GM18861 (cell line): Measurements from ENCODE around the gene HMGCLL1.
A peak's percentile ranks its signal among the peaks of the same experiment; 100 is the strongest.

Source experiments
- ATAC-seq: cut with Tn5 transposase; IDR thresholded peaks from one replicate; pipeline ENCODE4 v1.9.1; 2021; ENCODE audit not compliant: unreplicated experiment

Gene HMGCLL1

DNA sequence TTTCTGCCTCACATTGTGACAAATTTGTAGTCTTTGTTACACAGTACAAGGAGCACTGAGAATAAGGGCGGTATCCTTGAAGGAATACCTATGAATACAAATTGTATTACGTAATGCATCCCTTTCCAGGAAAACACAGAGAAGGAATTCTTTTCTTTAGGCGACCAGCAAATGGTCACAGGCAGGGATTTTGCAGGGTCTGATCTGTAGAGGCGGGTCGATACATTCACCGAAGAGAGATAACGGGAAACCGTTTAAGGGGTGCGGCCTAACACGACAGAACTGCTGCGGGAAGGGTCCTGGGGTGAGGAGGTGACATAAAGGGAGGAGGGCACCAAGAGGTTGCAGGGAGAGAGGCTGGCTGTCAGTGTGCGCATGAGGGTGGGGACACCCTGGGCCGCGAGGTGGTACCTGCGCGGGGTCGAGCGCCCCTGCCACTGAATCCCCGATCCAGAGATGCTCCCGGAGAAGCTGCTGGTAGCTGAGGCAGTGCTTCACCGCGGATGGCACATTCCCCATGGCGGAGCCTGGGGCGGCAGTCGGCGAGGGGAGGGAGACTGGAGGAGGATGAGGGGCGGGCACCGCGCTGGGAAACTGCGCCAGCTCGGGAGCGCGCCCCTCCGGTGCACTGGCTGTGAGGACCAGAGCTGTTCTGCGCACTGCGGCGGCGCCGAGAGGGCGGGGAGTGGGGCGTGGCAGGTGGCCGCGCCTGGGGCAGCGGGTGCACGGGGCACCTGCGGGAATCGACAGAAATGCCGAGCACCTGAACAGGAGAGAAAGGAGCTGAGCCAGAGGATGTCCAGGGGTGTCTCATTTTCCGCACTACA is at the start of gene HMGCLL1:
HMGCLL1 (minus strand) TSS at position 656 of the 827 bp plus-strand sequence; CDS start at position 519, 137 bp downstream.
- ATAC-seq, result no peak

DNA sequence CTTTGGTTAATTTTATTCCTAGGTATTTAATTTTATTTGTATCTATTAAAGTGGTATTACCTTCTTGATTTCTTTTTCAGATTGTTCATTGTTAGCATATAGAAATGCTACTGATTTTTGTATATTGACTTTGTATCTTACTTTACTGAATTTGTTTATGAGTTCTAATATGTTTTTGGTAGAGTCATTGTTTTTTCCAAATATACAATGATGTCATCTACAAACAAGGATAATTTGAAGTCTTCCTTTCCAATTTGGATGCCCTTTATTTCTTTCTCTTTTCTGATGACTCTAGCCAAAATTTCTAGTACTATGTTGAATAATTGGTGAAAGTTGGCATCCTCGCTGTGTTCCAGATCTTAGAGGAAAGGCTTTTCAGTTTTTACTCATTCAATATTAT is 43.0 kb upstream of the HMGCLL1 start:
- no peak for ATAC-seq

DNA sequence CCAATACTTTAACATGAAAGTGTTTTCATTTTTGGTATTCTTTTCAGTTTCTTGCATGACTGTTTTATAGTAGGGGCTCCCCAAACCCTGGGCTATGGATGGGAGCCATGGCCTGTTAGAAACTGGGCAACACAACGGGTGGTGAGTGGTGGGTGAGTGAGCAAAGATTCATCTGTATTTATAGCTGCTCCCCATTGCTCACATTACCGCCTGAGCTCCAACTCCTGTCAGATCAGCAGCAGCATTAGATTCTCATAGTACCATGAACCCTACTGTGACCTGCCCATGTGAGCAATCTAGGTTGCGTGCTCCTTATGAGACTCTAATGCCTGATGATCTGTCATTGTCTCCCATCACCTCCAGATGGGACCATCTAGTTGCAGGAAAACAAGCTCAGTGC is 42.3 kb upstream of the HMGCLL1 start:
- ATAC-seq, result no peak

DNA sequence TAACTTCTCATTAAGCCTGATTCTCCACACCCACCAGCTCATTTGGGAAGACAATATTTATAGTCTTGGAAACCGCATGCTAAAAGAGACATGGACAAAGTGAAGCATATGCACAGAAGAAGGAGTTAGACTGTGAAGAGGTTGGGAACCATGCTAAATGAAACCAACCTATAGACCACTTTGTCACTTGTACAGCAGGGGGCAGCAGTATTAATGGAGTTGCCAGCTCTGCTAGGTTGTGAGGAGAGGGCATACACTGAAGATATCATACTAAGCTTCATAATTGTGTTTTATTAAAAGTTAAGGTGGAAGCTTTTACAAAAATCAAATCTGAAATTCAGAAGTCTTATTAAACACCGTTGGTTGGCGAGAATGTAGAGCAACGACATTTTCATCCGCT is 38.3 kb upstream of the HMGCLL1 start:
- ATAC-seq, result peak; percentile 85

DNA sequence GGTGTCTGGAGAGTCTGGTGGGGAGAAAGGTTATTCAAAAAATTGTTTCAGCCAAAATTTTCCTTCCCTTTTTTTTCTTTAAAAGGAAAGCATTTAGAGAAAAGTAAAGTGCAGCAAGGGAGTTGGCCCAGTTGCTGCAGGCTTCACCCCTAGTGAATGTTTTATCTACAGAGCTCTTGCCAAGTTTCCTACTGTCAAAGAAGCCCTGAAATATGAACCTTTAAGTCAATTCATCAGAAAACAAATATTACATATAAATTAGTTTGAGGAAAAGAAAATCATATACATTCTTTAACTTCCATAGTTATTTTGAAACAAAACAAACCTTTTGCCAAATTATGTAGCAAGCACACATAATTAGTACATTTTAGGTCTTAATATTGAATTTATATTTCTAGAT is 25.0 kb upstream of the HMGCLL1 start:
- ATAC-seq, result no peak

DNA sequence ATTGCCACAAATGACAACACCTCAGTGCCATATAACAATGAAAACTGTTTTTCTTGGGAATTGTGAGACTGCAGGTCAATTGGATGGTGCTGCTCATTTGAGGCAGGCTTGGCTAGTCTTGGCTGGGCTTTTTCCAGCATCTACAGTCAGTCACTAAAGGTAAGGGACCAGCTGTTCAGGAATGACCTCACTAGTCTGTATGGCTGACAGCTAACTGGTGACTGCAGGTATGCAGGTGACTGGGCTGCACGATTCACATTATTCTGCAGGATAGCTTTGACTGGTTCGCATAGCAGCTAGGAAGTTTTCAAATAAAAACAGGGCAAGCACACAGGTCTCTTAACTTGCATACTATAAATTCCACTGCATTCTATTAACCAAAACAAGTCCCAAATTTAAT is 22.1 kb upstream of the HMGCLL1 start:
- ATAC-seq, result no peak

DNA sequence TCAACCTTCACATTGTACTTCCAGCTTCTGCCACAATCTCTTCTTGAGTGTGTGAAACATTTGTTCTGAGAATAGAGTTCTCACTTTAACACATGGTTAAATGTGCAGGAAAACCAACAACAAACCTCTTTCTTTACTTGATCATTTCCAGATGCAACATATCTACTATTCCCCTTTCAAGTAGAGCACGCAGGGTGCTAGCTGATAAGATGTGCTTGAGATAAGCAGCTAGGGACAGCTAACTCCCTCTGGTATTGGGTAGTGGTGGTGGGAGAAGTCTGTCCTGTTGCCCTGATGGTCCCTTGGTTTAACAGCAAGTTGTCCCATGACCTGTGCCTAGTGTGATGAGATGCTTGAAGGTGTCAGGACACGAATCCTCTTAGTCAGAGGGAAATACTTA is 15.4 kb upstream of the HMGCLL1 start:
- no peak for ATAC-seq

DNA sequence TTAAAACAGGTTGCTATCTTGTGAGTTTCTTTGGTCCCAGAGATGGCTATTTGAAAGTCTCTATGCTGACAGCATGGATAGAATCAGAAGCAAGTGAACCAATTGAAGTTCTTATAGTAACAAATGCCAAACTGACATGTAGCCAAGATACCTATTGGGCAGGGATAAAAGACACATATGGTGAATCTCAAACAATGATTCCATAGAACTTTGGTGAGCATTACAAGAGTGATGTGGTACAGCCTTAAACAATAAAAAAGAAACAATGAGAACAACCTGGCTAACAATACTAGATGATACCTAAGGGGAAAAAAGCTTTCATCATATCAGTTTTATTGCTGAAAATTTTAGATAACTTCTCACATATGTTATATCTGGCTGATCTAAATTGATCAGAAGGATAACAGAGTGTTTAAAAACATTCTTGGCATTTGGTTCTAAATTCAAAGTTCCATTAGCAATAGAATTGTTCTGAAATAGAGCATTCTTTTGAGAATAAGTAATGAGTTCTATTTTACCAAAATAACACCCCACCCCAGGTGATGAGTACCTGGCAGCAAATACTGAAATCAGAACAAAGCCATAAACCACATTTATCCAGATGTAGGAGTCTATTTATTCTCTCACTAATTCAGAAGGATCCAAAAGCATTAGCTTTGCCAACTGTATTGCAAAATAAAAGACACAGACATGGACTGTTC is 5.8 kb upstream of the HMGCLL1 start:
- ATAC-seq, result no peak

DNA sequence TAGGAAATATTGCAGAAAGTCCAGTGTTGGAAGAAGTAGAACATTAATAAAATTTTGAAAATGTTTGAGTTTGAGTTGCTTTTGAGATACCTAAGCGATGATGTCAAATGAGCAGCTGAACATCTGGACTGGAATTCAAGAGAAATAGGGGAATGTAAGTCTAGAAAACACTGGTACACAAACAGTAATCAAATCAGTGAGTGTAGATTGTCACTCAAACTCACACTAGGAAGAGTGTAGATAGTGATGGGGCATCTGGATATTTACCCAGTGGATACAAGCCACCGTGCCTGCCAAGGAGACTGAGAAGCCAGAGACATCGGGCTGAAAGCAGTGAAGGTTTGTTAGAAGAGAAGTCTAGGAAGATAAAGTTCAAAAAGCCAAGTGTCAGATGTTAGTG is 2.2 kb downstream of the HMGCLL1 start:
- no peak for ATAC-seq

DNA sequence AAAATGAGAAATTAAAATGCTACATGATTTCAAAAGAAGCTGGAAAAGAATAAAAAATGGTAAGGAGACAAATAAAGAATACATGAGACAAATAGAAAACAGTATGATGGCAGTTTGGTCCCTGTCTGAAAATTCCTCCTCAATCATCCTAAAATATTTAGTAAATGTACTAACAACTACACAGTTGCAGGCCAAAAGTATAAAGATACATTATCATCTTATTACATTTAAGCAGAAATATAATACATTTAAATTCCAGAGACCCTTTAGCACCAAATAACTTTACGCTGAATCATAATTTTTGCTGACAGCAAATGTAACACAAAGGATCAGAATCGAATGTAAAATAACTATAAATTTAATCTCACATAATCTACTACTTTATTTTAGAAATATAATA is 4.4 kb downstream of the HMGCLL1 start:
- no peak for ATAC-seq

DNA sequence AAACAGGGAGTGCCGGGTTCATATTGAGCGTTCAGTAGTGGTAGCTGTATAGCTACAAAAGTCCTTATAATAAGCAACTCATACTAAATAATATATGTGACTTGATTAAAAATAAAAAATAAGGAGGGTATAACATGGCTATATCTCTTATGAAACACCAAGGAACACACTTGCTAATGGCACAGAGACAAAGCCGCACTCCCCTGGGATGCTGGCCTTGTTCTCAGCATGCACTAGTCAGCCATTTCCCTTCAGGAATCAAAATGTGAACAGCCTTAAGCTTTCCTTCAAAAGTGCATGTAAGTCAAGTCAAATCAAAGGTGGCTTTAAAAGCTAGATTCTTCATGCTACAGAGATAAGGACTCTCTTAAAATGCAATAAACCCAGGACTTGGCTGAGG is 9.4 kb downstream of the HMGCLL1 start:
- ATAC-seq, result no peak

DNA sequence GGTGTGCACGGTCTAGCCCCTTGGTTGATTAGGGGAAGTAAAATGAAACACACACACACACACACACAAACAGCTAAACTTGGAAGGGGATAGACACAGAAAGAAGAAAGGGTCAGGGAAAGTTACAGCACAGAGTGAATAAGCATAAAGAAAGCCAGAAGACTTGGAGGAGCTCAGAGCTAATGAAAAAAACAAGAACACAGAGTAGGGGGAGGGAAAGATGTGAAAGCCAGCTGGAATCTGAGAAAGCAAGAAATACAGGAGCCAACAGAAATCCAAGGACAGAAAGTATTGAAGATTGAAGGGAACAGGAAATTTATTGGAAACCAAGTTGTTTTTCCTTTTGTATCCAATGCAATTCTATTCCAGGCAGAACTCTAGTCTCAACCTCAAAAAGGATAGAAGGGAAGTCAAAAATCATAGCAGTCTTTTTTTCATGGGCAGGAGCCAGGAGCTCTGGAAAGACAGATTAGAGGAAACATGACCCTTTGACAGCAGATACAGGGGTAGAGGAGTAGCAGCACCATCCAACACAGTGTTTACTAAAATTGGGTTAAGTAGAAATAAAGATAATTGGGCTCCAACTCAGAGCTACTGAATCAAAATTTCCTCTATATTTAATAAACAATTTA is 10.1 kb downstream of the HMGCLL1 start:
- no peak for ATAC-seq

DNA sequence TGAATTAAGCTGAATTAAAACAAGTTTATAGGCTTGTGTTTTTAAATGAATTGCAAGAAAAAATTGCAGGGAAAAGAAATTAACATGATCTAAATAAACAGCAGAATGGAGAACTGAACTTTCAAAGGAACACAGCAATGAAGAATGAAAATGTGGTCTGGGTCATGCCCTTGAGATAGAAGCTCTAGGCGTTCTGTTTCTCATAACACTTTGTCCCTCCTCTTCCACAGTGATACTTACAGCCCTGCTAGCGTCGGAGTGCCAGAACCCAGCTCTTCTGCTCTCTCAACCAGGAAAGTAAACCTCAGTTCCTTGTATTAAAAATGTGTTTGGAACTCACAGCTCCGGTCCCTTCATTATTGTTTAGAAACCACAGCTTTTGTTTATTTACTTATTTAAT is 11.4 kb downstream of the HMGCLL1 start:
- no peak for ATAC-seq

DNA sequence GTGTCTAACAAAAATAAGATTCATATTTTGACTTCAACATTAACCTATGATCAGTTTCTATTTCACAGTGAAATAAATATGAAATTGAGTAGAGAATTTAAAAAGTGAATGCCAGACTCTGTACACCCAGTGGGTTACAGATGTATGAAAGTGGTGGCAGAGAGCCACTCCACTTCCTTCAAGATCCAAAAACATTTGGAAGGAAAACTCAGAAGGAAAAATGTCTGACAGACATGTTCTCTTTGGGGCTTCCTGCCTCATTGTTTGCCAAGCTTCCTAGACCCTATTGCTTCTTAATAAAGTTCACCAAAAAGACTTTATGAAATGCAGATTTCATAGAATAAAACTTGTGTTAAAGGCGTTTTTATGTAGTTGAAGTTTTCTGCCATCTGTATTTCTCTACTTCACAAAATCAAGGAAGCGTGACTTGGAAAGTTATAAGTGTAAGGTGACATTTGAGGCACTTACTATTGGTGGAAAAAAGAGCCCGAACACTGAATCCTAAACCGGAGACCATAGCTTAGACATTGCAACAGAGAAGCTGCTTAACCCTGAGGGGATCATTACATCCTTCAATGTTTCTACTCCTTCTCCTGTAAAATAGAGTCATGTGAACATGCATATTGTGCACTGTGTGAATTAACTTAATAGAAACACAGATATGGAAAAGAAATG is 12.8 kb downstream of the HMGCLL1 start:
- no peak for ATAC-seq

DNA sequence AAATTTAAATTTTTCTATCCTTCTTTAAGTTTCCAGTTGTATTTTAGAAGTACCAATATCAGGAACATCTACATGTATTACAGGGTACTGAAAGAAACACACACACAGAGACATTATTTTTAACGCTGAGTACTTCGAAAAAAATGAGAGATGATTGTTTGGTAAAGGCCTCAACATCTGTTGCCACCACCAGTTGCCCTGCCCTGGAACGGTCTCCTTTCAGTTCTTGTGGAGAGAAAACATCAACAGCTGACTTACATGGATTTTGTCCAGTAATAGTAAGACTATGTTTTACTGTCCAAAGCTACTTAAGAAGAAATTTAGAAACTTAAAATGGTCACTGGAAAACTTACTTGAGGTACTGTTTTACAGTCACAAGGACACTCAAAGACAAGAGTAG is 16.7 kb downstream of the HMGCLL1 start:
- ATAC-seq, result no peak

DNA sequence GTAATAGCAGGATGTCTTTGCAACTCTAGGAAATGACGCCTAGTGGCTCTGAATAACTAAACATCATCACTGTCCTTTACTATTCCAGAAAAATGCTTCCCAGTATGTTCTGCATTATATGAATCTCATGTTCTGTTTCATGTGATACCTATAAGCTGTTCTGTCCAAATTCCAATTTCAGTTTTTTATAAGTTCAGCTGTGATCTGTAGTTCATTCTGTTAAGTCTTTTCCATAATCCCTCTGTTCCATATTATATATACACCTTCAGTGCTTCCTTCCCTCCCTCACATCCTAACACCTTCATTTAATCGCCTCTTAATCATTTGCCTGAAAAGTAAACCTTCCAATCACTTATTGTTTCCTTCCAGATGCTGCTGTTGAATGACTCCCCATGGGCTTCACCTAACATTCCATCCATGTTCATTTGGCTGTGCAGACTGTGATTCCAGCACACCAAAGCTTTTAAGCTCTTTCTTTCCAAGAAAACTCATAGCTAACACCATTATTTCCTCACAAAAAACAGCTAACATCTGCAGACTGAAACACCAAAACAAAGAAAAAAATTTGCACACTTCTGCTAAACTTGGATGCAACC is 18.6 kb downstream of the HMGCLL1 start:
- no peak for ATAC-seq

DNA sequence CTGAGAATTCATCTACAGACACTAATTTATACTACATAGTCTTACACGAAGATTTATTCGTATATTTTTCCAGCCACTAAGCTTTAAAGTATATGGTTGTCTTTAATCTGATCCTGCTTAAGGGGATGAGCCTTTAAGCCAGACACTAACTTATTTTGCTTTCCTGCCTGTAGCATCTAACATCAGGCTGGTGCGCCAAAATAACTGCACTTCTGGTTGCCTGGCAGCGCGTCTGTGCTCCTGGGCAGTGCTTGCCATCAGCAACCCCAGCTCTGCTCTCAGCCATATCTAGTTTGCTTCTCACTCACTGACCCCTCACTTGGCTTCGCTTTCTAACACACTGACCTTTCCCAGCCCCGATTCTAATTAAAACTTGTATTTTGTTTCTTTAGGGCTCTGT is 21.8 kb downstream of the HMGCLL1 start:
- ATAC-seq, result no peak

DNA sequence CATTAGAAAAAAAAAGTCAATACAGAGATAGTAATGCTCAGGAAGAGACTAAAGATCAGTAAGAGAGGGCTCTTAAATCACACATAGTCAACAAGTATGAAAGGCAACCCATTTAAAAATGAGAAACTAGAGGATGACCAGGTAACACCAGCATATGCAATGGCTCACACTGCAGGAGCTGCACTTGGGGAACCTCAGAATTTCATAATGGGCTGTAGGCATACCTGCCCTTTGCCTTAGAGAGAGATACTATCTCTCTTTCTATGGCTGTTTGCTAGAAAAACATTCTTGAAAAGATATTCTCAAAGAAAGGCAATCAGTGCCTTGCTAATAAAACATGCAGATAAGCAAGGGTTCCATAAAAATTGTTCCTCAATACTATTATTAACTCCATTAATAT is 33.2 kb downstream of the HMGCLL1 start:
- no peak for ATAC-seq

DNA sequence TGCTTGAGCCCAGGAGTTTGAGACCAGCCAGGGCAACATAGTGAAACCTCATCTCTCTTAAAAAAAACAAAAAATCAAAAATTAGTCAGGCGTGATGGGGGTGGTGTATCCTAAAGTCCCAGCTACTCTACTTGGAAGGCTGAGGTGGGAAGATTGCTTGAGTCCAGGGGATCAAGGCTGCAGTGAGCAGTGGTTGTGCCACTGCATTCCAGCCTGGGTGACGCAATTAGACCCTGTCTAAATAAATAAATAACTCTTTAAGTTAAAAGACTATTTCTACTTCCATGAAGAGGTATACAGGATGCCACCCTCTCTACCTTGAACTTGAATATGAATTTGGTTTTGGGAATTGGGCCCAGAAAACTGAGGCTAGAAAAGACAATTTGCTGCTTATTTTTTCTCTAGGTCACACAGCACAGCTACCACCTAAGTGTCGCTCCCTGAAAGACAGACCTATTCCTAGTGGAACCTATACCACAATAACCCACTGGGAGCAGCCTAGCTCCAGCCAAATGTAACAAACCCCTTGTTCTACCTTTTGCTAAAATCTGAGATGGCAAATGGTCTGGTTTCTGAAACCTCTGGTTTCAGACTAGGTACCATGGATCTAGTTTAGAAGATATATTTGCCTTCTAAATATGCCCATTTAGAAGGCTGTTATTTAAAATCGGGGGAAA is 35.2 kb downstream of the HMGCLL1 start:
- ATAC-seq, result no peak

DNA sequence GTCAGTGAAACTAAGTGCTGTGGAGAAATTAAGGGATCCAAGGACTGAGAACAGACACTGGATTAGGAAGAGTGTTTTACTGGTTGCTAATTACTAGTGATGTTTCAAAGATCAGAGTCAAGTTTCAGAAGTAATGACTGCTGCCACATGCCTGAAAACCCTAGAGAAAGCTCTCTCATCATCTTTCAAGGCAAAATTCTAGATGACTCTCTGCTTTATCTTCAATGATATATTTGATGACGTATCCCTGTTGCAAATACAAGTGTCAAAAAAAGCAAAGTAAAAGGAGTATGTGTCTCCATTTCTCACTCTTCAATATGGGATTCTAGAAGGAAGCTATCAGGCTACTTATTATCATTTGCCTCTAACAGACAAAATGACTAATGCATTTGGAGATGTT is 38.0 kb downstream of the HMGCLL1 start:
- no peak for ATAC-seq
